SU-DHL-6 (cell line): ENCODE measurements around the gene TMPRSS13.

ENCODE experiments used
- EZH2phosphoT487 ChIP-seq: fragments of 200-600 bp; sonication (generic), shearing (Covaris generic); conservative IDR thresholded peaks from 2 replicates; pipeline ENCODE4 v1.6.1; 2018; ENCODE audit warnings: mild to moderate bottlenecking, antibody characterized with exemption, low read length, moderate library complexity, mixed read lengths
- TF ChIP-seq, protein P1 (sequence below): fragments of 200-600 bp; sonication (generic); IDR thresholded peaks from one replicate; pipeline ENCODE4 v1.5.1; 2017; ENCODE audit warnings: antibody characterized with exemption, mild to moderate bottlenecking, low read length, moderate library complexity; ENCODE audit not compliant: insufficient read depth, poor library complexity, severe bottlenecking

DNA sequence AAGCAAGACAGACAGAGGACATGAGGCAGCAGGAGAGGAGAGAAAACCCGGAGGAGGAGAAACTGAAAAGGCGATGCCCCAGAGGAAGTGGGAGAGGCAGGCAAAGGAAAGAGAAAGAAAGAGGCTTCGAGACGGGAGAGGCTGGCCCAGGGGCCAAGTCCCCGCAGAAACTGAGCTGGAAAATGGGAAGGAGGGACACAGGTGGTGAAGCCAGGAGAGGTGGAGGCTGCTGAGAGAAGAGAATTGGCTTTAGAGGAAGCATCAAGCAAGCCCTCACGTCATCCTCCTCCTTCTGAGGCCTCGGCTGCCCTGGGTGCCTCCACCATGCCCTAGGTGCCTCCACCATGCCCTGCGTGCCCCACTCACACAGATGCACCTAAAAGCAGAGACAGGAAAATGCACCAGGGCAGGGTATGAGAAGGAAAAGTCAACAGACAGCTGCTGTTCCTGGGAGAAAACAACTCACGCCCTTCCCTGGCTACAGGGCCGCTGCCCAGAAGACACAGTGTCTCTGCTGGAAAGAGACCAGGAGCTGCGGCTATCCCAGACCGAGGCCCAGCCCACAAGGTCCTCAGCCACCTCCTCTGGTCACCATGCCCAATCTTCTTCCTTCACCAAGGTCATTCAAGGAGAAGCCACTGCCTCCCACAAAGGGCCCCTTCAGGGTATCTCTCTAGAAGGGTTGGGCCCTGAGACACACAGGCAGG, 67.0 kb downstream of the TMPRSS13 start:
- TF ChIP-seq, protein P1, sequence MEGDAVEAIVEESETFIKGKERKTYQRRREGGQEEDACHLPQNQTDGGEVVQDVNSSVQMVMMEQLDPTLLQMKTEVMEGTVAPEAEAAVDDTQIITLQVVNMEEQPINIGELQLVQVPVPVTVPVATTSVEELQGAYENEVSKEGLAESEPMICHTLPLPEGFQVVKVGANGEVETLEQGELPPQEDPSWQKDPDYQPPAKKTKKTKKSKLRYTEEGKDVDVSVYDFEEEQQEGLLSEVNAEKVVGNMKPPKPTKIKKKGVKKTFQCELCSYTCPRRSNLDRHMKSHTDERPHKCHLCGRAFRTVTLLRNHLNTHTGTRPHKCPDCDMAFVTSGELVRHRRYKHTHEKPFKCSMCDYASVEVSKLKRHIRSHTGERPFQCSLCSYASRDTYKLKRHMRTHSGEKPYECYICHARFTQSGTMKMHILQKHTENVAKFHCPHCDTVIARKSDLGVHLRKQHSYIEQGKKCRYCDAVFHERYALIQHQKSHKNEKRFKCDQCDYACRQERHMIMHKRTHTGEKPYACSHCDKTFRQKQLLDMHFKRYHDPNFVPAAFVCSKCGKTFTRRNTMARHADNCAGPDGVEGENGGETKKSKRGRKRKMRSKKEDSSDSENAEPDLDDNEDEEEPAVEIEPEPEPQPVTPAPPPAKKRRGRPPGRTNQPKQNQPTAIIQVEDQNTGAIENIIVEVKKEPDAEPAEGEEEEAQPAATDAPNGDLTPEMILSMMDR: no peak
- TF ChIP-seq EZH2phosphoT487: no peak
